ENCODE measurements around the gene TPRN.
"Not testable (repeated sequence)": the region's sequence is repeated elsewhere in the genome, so short reads cannot be mapped to it uniquely, and the experiment has no call there.

- TF ChIP-seq, protein P1, sequence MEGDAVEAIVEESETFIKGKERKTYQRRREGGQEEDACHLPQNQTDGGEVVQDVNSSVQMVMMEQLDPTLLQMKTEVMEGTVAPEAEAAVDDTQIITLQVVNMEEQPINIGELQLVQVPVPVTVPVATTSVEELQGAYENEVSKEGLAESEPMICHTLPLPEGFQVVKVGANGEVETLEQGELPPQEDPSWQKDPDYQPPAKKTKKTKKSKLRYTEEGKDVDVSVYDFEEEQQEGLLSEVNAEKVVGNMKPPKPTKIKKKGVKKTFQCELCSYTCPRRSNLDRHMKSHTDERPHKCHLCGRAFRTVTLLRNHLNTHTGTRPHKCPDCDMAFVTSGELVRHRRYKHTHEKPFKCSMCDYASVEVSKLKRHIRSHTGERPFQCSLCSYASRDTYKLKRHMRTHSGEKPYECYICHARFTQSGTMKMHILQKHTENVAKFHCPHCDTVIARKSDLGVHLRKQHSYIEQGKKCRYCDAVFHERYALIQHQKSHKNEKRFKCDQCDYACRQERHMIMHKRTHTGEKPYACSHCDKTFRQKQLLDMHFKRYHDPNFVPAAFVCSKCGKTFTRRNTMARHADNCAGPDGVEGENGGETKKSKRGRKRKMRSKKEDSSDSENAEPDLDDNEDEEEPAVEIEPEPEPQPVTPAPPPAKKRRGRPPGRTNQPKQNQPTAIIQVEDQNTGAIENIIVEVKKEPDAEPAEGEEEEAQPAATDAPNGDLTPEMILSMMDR (IDR thresholded peaks at IDR 0.05): not testable (repeated sequence)
- not testable (repeated sequence) for TF ChIP-seq POLR2A (IDR thresholded peaks at IDR 0.05)
These were observed 39.1 kb upstream of the TPRN start for GRCh38 chr9:137239541-137240200.

All from esophagus squamous epithelium (tissue), 4 donors.